ENCODE results near the gene SLC9A9.

Gene SLC9A9

GRCh38 chr3:143676747-143677146, 171.5 kb downstream of the SLC9A9 start:
- DNase-seq: no peak

GRCh38 chr3:143676021-143676420, 172.2 kb downstream of the SLC9A9 start:
- no peak for DNase-seq

GRCh38 chr3:143674100-143674968, 173.9 kb downstream of the SLC9A9 start:
- peak; percentile 42 for DNase-seq

- DNase-seq: no peak
Measured at GRCh38 chr3:143672396-143673165, 175.7 kb downstream of the SLC9A9 start.

GRCh38 chr3:143671626-143672025, 176.6 kb downstream of the SLC9A9 start:
- no peak for DNase-seq

GRCh38 chr3:143668924-143669790, 179.1 kb downstream of the SLC9A9 start:
- no peak for DNase-seq

GRCh38 chr3:143668385-143668784, 179.9 kb downstream of the SLC9A9 start:
- DNase-seq: no peak

- no peak for DNase-seq
Measured at GRCh38 chr3:143661677-143662076, 186.6 kb downstream of the SLC9A9 start.

GRCh38 chr3:143658861-143659260, 189.4 kb downstream of the SLC9A9 start:
- DNase-seq: no peak

GRCh38 chr3:143658116-143658515, 190.2 kb downstream of the SLC9A9 start:
- no peak for DNase-seq

GRCh38 chr3:143657391-143657790, 190.9 kb downstream of the SLC9A9 start:
- no peak for DNase-seq

GRCh38 chr3:143654906-143655305, 193.4 kb downstream of the SLC9A9 start:
- no peak for DNase-seq

- DNase-seq: no peak
Measured at GRCh38 chr3:143653935-143654334, 194.3 kb downstream of the SLC9A9 start.

GRCh38 chr3:143653493-143653892, 194.8 kb downstream of the SLC9A9 start:
- DNase-seq: no peak

- DNase-seq: no peak
Measured at GRCh38 chr3:143652118-143652517, 196.2 kb downstream of the SLC9A9 start.

GRCh38 chr3:143650827-143651226, 197.4 kb downstream of the SLC9A9 start:
- no peak for DNase-seq

GRCh38 chr3:143650120-143650519, 198.1 kb downstream of the SLC9A9 start:
- no peak for DNase-seq

GRCh38 chr3:143648708-143649107, 199.6 kb downstream of the SLC9A9 start:
- no peak for DNase-seq

GRCh38 chr3:143648218-143648617, 200.1 kb downstream of the SLC9A9 start:
- DNase-seq: no peak

- DNase-seq: peak; percentile 49
Measured at GRCh38 chr3:143644370-143645089, 203.7 kb downstream of the SLC9A9 start.

- DNase-seq: no peak
Measured at GRCh38 chr3:143643905-143644304, 204.4 kb downstream of the SLC9A9 start.

- no peak for DNase-seq
Measured at GRCh38 chr3:143640774-143641173, 207.5 kb downstream of the SLC9A9 start.
